OCI-LY7 (cell line): ENCODE data around the gene C1GALT1C1. TPM values are rescaled to one million over a fixed set of nuclear protein-coding genes. Genes with fewer than 3 reads are reported as not detected.
A peak's percentile ranks its signal among the peaks of the same experiment; 100 is the strongest.

Source experiments
- BruUV-seq: library from RNA; stranded (reverse); fragments of 400-500 nt; replicated peaks from 2 replicates; lab custom pipeline; 2021; lab: Mats Ljungman, UMichigan
- CTCF ChIA-PET: fragments of 300-600 bp; sonication (Branson Sonifier 250); formaldehyde crosslinking; loops from one replicate; lab custom pipeline; 2022; ENCODE audit warnings: antibody characterized with exemption; ENCODE audit not compliant: unreplicated experiment; lab: Charles Lee
- POLR2A ChIA-PET: fragments of 300-600 bp; sonication (Branson Sonifier 250); formaldehyde crosslinking; loops from one replicate; lab custom pipeline; 2022; ENCODE audit warnings: antibody characterized with exemption; lab: Charles Lee
- DNase-seq: peaks from one replicate; pipeline ENCODE4 v3.0.0-alpha.2; 2015; ENCODE audit warnings: low spot score
- H2AFZ ChIP-seq: fragments of 200-600 bp; sonication (generic), shearing (Covaris generic); 2 replicates; pipeline ENCODE4 v1.6.1; 2014; ENCODE audit warnings: mild to moderate bottlenecking, antibody characterized with exemption, low read length, moderate library complexity
- H3K27ac ChIP-seq: fragments of 200-600 bp; sonication (generic); 2 replicates; pipeline ENCODE4 v1.5.1; 2014; ENCODE audit warnings: mixed run types, low read depth, mild to moderate bottlenecking, moderate library complexity, low read length, inconsistent platforms; ENCODE audit not compliant: poor library complexity, severe bottlenecking
- H3K36me3 ChIP-seq: fragments of 200-600 bp; sonication (generic); 2 replicates; pipeline ENCODE4 v1.6.1; 2014; ENCODE audit warnings: mild to moderate bottlenecking, antibody characterized with exemption, low read length, moderate library complexity, mixed read lengths; ENCODE audit not compliant: insufficient read depth
- H3K4me1 ChIP-seq: fragments of 200-600 bp; sonication (generic); 2 replicates; pipeline ENCODE4 v1.5.1; 2014; ENCODE audit warnings: mild to moderate bottlenecking, low read length; ENCODE audit not compliant: insufficient read depth, poor library complexity, severe bottlenecking
- H3K4me2 ChIP-seq: fragments of 200-600 bp; sonication (generic); 2 replicates; pipeline ENCODE4 v1.6.1; 2014; ENCODE audit warnings: mild to moderate bottlenecking, low read length
- H3K4me3 ChIP-seq: fragments of 200-600 bp; sonication (generic); 2 replicates; pipeline ENCODE4 v1.5.1; 2014; ENCODE audit warnings: mild to moderate bottlenecking, low read depth, low read length; ENCODE audit not compliant: poor library complexity, severe bottlenecking
- H3K79me2 ChIP-seq: fragments of 200-600 bp; sonication (generic); 2 replicates; pipeline ENCODE4 v1.6.1; 2016; ENCODE audit warnings: low read depth, mild to moderate bottlenecking, low read length, moderate library complexity, mixed read lengths; ENCODE audit not compliant: insufficient read depth
- H3K9me2 ChIP-seq: fragments of 200-600 bp; sonication (generic); 2 replicates; pipeline ENCODE4 v1.6.1; 2016; ENCODE audit warnings: mild to moderate bottlenecking, low read length, mixed read lengths; ENCODE audit not compliant: insufficient read depth
- H3K9me3 ChIP-seq: fragments of 200-600 bp; sonication (generic); 2 replicates; pipeline ENCODE4 v1.6.1; 2014; ENCODE audit warnings: mild to moderate bottlenecking, mixed run types, low read length, mixed read lengths
- H4K20me1 ChIP-seq: fragments of 200-600 bp; sonication (generic); 2 replicates; pipeline ENCODE4 v1.6.1; 2014; ENCODE audit warnings: mild to moderate bottlenecking, antibody characterized with exemption, low read length, moderate library complexity, mixed read lengths; ENCODE audit not compliant: insufficient read depth
- CTCF ChIP-seq: fragments of 200-600 bp; sonication (generic); conservative IDR thresholded peaks from 2 replicates; pipeline ENCODE4 v1.5.1; 2014; ENCODE audit warnings: mild to moderate bottlenecking, antibody characterized with exemption, low read length, moderate library complexity, mixed read lengths
- EZH2phosphoT487 ChIP-seq: fragments of 200-600 bp; sonication (generic); IDR thresholded peaks from 2 replicates; pipeline ENCODE4 v1.6.1; 2018; ENCODE audit warnings: low read depth, borderline replicate concordance, mild to moderate bottlenecking, mixed run types, antibody characterized with exemption, low read length, moderate library complexity, mixed read lengths
- intact Hi-C: fragments of 100-400 bp; cut with micrococcal nuclease; formaldehyde crosslinking; loops from one replicate; pipeline ENCODE4 v1.10.0; 2022; ENCODE audit not compliant: unreplicated experiment
- total RNA-seq, 2 experiments: library from RNA; depleted of rRNA in 1 of 2; stranded (reverse); fragments of >200 nt in 1 of 2; shearing (Covaris generic) in 1 of 2; gene quantifications; 2 replicates each; pipeline ENCODE4 v1.2.3, GENCODE V29; 2014 to 2022

C1GALT1C1 gene
- total RNA-seq, 2 experiments from 2014 or later = 10.9 to 16.5 TPM

DNA sequence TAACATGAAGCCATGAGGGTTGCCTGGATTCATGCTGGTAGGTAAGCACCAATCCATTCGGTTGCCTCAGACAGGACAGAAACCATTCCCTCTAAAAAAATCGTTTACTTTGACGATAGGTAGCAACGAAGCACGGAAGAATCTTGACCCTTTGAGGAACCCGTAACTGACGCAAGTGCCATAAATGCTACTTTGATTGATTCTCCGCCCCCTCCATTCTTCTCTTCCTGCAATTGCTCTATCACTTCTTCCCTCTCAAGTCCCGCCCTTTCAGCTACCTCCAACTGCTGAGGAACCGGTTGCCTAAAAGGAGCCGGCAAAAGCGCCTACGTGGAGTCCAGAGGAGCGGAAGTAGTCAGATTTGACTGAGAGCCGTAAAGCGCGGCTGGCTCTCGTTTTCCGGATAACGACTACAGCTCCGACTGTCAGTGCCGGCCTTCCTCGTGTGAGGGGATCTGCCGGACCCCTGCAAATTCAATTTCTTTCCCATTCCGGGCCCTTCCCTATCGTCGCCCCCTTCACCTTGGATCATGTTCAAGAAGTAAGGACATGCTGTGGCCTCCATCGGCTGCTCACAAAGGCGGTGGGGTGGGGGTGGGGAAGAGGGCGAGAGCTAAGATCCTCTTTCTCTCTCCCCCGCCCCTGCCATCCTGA, 26.0 kb downstream of the C1GALT1C1 start, which contains the start of gene MCTS1:
Gene MCTS1 (plus strand): TSS at position 395 of the 654 bp plus-strand sequence. CDS start 136 bp downstream, at position 531.
- H3K4me1 ChIP-seq = peaks cover 11% of the 10 kb centered on the region
- H3K4me2 ChIP-seq = peak within 1 kb of the TSS; percentile 77
- H3K27ac ChIP-seq = peak within 1 kb of the TSS; percentile 89
- ChIA-PET CTCF (interaction anchor here (1.0 to 1.2 kb wide), 2 partner anchors 14 to 21 kb away, joined by 3 read pairs; no protein-coding TSS in a partner anchor), POLR2A (interaction anchor here (0.6 to 3.0 kb wide), 18 partner anchors 9 to 353 kb away, joined by 3 to 18 read pairs (median 4); partner anchors contain the start of gene ZBTB33)
- no peaks in the 10 kb centered on the region; the same call in 1 of the 2 replicates for H4K20me1 ChIP-seq
- H3K36me3 ChIP-seq = peaks cover 26% of the 10 kb centered on the region
- H3K9me3 ChIP-seq = no peaks in the 10 kb centered on the region
- peak within 1 kb of the TSS; percentile 94 for H2AFZ ChIP-seq
- intact Hi-C loops = loop anchor here (1.0 to 2.0 kb wide), 2 partner anchors 25 to 43 kb away; no protein-coding TSS in a partner anchor
- H3K9me2 ChIP-seq = no peaks in the 10 kb centered on the region
- BruUV-seq = no TSS peak
- TF ChIP-seq EZH2phosphoT487 (no peak), CTCF (no peak)
- H3K79me2 ChIP-seq = peaks cover 32% of the 10 kb centered on the region
- peak within 1 kb of the TSS; percentile 88 for H3K4me3 ChIP-seq
- DNase-seq = peak; percentile 90

DNA sequence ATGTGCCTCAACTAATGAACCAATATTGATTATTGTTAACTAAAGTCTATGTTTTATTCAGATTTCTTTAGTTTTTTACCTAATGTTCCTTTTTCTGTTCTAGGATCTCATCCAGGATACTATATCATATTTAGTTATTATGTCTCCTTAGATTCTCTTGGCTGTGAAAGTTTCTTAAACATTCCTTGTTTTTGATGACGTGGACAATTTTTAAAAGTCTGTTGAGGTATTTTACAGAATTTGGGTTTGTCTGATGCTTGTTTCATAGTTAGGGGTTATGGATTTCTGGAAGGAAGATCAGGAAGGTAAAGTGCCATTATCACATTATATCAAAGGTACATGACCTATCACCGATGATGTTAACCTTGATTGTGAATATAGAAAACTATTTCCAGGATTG, 44.2 kb downstream of the C1GALT1C1 start:
- H3K4me2 ChIP-seq = no peak overlapping the region
- H3K79me2 ChIP-seq = no peaks in the 10 kb centered on the region
- no peak overlapping the region for H3K27ac ChIP-seq
- intact Hi-C loops = no loop called here
- POLR2A ChIA-PET = no interaction called here
- H4K20me1 ChIP-seq = no peaks in the 10 kb centered on the region
- CTCF ChIA-PET = no interaction called here
- no TSS peak for BruUV-seq
- TF ChIP-seq CTCF (no peak), EZH2phosphoT487 (no peak)
- H3K4me3 ChIP-seq = no peak overlapping the region
- no peaks in the 10 kb centered on the region for H3K36me3 ChIP-seq
- no peaks in the 10 kb centered on the region for H3K9me2 ChIP-seq
- DNase-seq = no peak
- H3K9me3 ChIP-seq = no peaks in the 10 kb centered on the region
- no peaks in the 10 kb centered on the region for H3K4me1 ChIP-seq
- H2AFZ ChIP-seq = no peak overlapping the region

Other genes starting within 250 kb of the C1GALT1C1 start
- gene LAMP2, start 160.8 kb downstream of the C1GALT1C1 start, total RNA-seq (2014; rRNA removed; shearing (Covaris generic)) = 12.2 and 17.9 TPM in 2 replicates
- gene LAMP2, start 160.8 kb downstream of the C1GALT1C1 start, total RNA-seq (2022) = 39.6 and 45.2 TPM in 2 replicates
- 13.5 and 15.5 TPM in 2 replicates for gene CUL4B, start 69.1 kb downstream of the C1GALT1C1 start, total RNA-seq (2014; rRNA removed; shearing (Covaris generic))
- gene CUL4B, start 69.1 kb downstream of the C1GALT1C1 start, total RNA-seq (2022) = 42.2 and 46.3 TPM in 2 replicates
- 29.1 and 34.5 TPM in 2 replicates for gene MCTS1, start 26.0 kb downstream of the C1GALT1C1 start, total RNA-seq (2014; rRNA removed; shearing (Covaris generic))
- gene MCTS1, start 26.0 kb downstream of the C1GALT1C1 start, total RNA-seq (2022) = 55.6 and 63.0 TPM in 2 replicates
- not detected in 2 replicates for gene CT47B1, start 245.8 kb upstream of the C1GALT1C1 start, total RNA-seq (2014; rRNA removed; shearing (Covaris generic))
- gene CT47B1, start 245.8 kb upstream of the C1GALT1C1 start, total RNA-seq (2022) = not detected in 2 replicates